Amniotic epithelial cell (primary cell): ENCODE data around the gene MTERF1.
"Not testable (repeated sequence)": the region's sequence is repeated elsewhere in the genome, so short reads cannot be mapped to it uniquely, and the experiment has no call there.

Experiments
- DNase-seq: peaks from one replicate; pipeline ENCODE4 v3.0.0-alpha.2; 2010; ENCODE audit warnings: low read depth

MTERF1 gene

DNA sequence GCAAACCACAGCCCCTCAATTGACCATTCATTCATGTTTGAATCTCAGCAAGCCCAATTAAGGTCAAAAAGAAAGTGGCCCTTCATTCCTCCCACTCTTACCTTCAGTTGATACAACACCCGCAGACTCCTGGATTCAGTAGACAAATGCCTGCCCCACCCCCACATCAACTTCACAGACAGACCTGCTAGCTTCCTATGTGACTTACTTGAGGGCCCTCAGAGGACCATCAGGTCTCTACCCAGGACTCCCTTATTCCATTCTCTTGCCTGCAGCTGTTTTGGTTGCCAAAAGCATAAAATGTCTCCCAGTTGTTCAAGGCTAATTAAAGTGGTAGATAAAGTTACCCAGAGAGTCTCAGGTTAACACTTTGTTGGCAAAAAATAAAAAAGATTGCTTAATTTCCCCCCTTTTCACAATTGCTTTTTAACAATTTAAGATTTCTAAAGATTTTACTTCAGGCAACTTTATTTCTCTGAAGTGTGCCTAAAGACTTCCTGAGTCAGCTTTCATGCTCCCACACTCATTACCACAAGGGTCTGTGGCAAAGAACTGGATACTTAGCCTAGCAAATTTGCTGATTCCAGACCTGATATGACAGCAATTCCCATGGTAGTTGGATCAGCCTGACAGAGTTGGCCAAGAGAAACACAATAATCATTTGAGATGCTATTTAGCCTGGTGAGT is 3.3 kb upstream of the MTERF1 start:
- peak; percentile 15 for DNase-seq

DNA sequence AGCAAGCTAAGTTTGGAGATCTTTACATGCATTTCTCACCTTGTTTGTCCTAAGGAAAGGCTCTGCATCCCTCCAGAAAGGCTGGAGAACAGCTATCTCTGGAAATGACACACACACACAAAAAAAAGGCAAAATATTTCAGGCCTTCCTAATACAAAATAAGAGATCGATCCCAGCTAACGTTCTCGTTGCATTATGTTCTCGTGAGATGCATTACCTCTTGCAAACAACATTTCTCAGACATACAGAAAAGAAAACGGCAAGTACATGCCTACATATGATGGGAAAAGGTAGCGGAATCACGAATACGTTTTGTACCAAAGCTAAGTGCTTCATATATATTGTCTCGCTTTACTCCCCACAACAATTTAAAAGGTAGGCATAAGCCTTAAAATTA is 488 bp downstream of the MTERF1 start:
- DNase-seq = peak; percentile 8

DNA sequence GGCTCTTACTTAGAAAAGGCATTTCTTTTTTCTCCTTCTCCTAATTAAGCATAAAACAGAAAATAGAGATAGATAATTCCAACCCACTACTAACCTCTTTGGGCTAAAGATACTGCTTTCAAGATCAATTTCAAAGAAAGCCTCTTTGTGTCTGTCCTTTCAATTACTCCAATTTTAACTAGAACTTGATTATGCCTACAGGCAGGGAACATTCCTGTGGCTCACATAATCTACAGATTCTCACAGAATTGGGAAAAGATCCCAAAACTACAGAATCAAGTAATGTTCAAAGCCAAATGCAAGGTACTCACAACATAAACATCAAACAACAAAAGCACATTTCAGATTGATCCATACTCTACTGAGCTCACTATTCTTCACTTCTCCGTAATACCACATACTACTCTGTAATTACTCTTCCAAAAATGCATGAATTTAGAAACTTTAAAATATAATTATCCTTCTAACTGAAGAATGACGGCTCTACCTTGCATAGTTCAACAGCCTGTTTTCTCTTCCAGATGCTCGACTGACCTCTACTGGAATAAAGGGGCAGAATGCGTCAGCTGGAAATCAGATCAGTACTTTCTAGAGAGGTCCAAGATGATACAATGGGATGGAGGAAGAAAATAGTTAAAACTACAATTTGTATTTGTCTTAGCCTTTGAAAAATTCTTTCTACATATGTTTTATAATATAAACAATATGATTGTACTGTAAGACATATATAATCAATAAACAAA is 3.9 kb downstream of the MTERF1 start:
- peak; percentile 42 for DNase-seq

DNA sequence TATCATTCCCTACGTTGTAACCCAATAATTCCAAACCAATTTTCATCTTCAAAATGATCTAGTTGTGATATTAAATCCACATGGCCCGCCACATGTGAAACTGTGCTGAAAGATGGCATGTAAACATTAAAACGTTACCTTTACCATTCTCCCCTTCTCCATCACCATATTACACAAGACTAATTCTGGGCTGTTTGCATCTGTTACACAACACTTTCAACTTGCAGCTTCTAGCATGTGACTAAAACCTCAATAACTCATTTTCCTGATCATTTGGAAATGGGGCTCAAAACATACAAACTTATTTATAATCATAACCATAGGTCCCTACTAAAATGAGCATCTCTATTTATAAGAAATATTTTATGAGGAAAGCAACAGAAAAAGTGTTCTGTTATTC is 4.7 kb downstream of the MTERF1 start:
- DNase-seq = peak; percentile 64

DNA sequence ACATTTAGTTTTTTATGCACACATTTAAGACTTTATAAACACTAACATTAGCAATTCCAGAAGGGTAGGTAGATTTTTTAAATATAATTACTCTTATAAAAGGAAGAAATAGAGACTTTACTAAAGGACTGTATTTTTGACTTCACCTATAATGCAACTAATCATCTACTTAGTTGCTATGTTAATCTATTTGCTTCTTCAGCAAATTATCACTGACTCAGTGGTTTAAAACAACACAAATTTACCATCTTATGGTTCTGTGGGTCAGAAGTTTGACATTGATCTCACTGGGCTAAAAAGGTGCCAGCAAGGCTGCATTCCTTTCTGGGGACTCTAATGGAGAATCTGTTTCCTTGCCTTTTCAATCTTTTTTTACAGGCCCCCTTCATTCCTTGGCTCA is 7.6 kb downstream of the MTERF1 start:
- no peak for DNase-seq

DNA sequence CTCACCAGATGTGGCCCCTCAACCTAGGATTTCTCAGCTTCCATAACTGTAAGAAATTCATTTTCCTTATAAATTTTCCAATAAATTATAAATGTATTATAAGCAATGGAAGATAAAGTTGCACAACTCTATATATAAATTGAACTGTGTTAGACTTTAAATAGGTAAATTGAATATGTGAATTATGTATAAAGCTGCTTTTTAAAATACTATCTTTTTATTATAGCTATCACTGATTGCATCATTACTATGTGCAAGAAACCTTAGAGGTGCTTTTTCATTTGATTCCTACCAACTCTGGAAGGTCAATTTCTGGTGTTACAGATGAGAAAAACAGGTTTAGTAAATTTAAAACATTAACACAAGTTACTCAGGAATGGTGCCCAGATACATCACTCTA is 8.4 kb downstream of the MTERF1 start:
- no peak for DNase-seq

DNA sequence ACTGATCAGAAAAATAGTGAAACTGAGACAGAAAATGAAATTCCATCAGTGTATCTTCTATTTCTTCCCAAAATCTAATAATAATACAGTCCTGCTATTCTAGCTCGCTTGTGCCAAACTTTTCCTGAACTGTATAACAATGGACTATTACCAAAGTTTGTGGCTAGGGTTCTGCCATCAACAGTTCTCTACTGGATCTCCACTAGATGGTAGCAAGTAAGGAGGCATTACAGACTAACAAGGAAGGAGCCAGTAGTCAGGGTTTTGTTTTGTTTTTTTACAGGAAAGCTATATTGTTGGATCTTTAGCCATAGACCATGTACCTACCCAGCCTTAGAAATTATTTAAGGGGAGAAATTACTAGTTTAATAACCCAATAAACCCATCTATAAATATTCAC is 10.8 kb downstream of the MTERF1 start:
- DNase-seq = no peak

DNA sequence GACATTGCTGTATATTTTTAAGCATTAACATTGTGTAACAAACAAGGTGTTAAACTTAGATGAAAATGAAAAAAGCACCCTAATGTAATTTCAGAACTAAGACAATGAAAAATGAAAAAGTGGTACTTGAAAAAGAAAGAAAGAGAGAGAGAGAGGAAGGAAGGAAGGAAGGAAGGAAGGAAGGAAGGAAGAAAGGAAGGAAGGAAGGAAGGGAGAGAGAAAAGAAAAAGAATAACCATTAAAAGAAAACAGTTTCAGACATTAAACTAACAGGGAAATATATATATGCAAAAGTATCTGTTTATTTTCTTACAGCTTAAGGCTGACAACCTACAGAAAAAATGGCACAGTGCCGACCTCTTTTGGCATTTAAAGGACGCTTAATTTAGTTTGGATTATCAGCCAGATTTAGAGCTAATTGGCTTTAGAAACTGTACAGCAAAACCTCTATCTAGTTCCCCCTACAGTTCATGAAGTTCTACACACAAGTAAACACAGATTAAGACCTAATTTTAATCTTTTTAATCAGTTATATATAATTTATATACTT is 13.8 kb downstream of the MTERF1 start:
- DNase-seq = no peak

DNA sequence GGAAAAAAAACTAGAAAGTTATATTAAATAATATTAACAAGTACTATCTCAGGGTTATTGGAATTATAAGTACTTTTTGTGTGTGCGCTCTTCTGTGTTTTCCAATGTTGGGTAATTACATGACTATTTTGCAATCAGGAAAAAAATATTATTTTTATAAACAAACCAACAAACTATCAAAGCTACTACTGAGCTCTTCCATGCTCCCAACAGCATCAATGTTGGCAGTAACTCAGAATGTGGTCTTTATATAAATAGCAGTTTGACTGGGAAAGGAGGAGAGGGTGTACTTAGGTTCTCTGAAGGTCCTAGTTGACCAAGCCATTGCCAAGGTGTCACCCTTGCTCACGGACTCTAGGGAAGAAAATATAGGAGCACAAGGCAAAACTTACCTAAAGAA is 15.0 kb downstream of the MTERF1 start:
- no peak for DNase-seq

DNA sequence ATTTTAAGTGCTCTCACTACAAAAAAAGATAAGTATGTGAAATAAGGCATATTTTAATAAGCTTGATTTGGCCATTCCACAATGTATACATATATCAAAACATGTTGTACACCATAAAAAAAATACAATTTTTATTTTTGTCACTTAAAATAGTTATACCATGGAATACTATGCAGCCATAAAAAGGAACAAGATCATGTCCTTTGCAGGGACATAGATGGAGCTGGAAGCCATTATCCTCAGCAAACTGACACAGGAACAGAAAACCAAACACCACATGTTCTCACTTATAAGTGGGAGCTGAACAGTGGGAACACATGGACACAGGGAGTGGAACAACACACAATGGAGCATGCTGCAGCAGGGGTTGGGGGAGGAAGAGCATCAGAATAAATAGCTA is 15.9 kb downstream of the MTERF1 start:
- not testable (repeated sequence) for DNase-seq

DNA sequence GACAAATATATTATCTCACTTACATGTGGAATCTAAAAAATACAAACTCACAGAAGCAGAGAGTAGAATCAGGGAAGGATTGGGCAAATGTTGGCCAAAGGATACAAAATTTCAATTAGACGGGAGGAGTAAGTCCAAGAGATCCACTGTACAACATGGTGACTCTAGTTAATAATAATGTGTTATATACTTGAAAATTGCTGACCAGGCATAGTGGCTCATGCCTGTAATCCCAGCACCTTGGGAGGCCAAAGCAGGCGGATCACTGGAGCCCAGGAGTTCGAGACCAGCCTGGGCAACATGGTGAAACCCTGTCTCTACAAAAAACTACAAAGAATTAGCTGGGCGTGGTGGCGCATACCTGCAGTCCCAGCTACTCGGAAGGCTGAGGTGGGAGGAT is 16.4 kb downstream of the MTERF1 start:
- DNase-seq = no peak

DNA sequence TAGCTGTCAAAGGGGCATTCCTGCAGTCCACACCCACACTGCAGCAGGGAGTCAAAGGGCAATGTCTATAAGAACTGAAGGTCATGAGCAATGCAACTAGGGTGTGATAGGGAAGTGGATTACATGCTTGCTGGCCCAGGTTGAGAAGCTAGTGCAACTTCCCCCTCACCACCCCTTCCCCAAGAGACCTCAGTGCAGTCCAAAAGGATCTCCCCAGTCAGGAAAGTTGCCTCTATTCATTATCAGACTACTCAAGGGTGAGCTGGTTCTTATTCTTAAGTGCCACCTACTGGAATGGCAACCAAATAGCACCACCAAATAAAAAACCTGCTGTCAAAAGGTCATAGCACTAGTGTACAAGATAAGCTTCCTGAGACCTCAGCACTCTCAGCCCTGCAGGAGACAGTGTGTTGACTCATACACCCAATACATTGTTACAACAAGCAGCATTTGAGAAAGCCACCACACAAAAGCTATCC is 28.2 kb downstream of the MTERF1 start:
- DNase-seq = peak; percentile 74

DNA sequence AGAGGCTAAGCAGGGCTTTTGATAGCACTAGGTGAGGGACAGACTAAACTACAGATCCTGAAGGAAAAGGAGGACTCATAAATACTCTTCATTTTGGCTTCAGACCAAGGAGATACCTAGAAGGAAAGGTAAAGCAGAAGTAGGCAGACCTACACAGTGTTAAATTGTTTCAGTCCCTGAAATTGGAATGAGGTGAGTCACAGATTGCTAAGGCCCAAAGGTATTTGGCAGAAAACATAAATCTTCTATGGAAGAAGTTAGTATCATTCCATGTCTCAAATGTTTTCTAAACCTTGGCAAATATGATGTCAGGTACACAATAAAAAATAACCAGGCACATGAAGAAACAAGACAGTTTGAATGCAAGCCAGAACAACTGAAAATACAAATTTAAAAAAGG is 30.0 kb downstream of the MTERF1 start:
- peak; percentile 50 for DNase-seq

DNA sequence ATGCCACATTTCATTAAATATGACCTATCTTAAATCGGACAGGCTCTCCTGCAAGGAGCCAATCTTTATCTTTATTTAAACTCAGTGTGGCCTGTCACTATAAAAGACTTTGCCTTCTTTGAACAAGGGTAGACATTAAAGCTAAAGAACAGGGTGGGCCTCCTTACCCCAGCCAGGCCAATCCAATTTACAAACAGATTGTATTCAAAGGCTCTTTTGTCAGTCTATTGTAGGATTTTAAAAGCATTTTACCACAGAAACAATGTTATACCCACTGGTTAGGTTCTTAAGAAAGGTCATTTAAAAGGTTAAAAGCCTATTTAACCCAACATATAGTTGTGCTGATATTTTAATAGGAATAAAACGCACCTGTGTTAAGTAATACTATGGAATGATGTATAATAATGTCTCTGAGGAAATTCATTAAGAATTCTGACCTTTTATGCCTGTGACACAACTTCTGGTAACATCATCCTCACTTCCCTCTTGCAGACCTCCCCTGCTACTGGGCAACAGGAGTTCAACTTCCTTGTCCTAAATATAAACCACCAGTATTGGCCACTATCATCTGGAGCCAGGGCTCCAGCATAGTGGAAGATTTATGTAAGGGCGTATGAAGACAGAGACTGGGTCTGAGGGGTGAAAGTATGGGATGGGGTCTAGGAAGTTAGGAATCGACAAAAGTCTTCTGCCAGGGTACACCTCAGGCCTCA is 32.5 kb downstream of the MTERF1 start:
- DNase-seq = no peak

DNA sequence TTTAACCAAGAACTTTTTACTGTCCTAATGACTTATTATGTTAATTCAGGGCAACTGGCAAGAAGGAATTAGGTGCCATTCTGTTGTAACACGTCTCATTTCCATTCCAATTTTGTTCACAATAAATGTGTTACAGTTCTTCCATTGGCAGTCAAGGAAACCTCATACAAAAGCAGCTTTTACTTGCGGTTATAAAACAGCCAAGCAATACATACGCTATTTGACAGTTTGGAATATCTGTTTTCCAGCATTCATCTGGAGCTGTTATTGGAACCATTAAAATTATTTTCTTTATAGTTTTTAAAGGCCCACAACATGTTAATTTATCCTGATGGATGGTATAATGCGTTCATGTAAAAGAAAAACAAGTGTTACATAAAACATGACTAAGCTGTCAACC is 33.3 kb downstream of the MTERF1 start:
- no peak for DNase-seq

DNA sequence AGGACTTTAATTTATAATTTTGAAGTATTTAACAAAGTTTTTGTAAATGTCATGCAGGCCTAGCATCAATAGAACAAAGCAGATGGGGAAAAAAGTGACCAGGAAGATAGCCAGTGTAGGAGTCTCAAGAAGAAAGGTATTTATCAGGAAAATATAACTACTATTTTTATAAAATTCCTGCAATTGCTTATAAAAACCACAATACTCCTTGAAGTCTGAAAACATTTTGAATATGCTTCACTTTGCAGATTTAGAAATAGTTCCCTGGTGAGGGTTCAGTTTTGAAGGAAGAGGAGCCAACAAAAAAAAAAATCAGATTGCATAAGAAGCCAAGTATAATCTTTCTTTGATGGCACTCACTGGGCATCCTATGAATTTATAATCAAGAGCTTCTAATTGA is 34.1 kb downstream of the MTERF1 start:
- peak; percentile 23 for DNase-seq

DNA sequence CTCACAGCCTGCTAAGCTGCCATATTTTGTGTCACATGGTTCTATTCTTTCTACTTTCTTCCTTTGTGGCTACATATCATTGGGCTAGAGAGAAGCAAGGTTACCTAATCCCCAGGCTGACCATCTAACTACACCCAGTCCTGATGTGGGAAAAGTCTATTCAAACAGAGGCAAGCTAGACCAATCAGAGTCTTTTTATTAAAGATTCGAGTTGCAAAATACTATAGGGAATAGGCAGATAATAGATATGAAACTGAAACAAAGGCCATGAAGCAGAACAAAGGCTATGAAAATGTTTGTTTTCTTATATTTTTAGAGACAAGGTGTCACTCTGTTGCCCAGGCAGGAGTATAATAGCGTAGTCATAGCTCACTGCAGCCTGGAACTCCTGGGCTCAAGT is 36.7 kb downstream of the MTERF1 start:
- DNase-seq = no peak

DNA sequence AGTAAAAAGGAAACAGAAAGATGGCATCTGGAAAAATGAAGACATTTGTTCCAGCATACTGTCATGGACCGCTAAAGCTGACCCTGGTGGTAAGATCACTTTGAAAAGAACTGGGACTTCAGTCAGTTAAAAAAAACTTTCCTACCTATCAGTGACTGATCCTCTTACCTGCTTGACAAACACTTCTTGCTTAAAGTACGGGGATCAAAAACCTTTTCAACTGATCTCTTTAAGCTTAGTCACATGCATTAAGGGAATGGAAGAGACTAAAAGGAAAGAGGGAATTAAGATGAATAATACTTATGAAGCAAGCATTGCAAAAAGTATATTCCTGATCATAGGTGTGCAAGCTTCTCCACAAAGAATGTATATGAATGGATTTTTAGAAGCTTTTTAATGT is 42.1 kb downstream of the MTERF1 start:
- DNase-seq = no peak

DNA sequence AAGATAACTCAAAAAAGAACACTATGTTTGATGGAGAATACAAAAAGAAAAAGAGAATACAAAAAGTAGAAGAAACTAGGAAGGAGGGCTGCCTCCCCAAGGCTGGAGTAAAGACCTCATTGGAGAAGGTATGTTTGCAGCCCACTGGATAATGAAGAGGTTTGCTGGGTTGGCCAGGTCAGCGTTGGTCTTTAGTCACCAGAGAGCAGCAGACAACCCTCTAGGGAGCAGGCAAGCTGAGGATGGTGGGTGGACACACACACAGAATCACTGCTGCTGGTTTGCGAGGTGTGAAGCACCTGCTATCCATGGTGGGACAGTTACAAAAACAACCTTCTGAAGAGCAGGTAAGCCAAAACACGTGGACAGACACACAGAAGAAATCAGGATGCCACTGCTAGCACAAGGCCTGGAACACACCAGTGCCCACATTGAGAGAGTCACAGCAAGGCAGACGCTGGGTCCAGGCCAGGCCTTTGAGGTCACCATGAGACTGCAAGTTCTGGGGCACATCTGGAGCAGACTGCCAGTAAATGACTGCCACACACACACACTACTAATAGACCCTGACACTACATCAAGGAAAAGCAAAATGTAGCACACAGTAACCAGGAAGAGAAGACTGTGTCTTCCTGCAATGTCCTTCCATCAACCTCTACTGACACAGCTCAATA is 43.0 kb downstream of the MTERF1 start:
- no peak for DNase-seq

DNA sequence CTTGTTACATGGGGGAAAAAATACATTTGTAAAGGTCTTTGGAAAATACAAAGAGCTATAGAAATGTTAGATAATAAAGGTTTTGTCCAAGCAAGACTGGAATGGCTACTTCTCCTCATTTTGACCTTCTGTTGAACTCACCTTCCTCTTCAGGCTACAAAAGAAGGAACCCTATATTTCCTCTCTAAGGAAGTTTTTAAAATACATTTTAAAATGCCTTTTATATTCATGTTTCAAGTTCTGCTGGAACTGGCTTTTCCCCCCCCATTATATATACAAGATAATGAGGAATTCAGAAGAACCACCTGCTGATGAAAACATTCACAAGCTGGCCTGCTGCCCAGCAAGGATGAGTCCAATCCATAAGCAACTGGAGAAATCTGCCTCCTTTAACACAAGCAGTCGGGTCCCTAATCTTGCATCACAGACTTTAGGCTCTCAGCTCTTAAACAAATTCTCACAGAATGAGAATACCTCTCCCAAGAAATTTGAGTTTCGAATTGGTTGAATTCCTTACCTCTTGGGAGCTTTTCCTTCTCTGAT is 44.6 kb downstream of the MTERF1 start:
- DNase-seq = peak; percentile 72

DNA sequence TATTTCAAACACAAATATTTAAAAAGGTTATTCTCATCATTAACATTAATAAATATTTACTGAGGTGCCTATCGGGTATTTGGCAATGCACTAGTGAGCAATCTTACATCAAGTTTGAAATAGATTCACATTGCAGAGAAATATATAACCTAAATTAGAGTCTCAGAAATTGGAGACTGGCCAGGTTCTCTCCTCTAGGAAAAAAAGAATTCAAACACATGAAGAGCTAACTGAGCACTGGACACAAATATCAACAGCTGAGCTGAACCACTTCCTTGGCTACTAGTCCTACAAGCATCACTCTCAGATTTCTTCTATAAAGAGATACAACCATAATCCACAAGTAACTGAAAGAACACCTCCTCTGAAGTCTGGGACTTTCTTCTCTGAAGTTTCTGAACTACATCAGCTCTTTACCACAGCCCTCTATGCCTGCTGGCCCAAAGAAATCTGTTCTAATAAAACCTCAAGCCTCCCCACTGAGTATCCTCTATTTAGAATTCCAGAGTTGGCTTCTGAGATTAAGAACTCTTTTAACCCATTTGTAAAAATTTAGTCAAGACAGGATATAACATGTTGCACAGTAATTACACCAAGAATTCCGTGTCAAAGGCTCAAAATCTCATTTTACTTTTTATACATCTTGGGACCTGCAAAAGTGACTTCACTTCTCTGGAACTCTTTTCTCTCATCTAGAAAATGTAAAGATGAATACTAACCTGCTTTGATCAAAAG is 45.2 kb downstream of the MTERF1 start:
- no peak for DNase-seq
